Right lobe of liver (tissue), 4 donors: ENCODE results near the gene PCGF2.

Experiments
- POLR2A ChIP-seq: fragments of 450-650 bp; IDR thresholded peaks from one replicate; pipeline ENCODE4 v1.6.1; 2017; ENCODE audit warnings: antibody characterized with exemption, mild to moderate bottlenecking
- TF ChIP-seq, protein P1 (sequence below), 4 donors: fragments of 200-600 bp in 3 of 4; fragments of 450-650 bp in 1 of 4; IDR thresholded peaks; one replicate each; pipeline versions ENCODE4 v1.5.1 to v1.8.0; 2016 to 2022; ENCODE audit warnings: antibody characterized with exemption in 4 of 4, mild to moderate bottlenecking in 2 of 4
- donor health status: DM: no; HTN: no; CAD: no.
- donor health status: DM: no; HTN: no; CAD: no.
- donor health status: DM: no; HTN: yes; CAD: no.

DNA sequence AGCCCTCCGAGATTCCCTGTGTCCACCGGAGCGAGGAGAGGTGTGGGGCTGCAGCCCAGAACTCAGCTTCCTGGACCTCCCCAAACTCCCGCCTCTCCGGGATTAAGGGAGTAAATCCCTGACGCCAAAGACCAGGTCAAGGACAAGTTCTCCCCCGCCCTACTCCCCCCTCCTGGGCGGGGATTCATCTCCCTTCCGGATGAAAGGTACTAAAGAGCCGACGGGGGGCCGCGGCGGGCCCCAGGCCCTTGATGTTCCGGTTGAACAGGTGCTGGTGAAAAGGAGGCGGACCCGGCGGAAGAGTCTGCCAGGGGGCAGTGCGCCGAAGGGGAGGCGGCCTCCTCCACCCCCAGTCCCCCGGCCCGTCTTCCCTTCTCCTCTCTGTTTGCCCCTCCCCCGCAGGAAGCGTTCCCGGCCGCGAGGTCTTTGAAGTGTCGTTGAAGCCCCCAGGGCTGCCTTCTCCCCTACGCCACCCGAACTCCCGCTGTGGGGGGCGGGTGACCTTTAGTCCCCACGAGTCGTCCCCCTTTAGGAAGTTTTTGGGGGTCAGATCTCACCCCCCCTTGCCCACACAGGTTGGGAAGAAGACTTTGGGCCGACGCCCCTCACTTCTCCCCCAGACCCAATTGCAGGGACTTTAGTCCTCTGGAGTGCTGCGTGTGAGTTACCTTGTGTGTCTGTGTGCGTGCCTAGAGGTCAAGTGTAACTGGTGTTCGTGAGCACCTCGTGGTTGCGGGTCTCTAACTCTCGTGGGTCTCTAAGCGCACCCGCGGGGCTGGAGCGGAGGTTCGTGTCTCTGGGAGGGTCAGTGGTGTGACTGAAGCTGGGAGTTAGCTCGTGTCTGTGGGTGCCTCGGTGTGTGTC lies 44.2 kb downstream of the PCGF2 start:
- peak; percentile 49 for TF ChIP-seq POLR2A
- TF ChIP-seq, protein P1, sequence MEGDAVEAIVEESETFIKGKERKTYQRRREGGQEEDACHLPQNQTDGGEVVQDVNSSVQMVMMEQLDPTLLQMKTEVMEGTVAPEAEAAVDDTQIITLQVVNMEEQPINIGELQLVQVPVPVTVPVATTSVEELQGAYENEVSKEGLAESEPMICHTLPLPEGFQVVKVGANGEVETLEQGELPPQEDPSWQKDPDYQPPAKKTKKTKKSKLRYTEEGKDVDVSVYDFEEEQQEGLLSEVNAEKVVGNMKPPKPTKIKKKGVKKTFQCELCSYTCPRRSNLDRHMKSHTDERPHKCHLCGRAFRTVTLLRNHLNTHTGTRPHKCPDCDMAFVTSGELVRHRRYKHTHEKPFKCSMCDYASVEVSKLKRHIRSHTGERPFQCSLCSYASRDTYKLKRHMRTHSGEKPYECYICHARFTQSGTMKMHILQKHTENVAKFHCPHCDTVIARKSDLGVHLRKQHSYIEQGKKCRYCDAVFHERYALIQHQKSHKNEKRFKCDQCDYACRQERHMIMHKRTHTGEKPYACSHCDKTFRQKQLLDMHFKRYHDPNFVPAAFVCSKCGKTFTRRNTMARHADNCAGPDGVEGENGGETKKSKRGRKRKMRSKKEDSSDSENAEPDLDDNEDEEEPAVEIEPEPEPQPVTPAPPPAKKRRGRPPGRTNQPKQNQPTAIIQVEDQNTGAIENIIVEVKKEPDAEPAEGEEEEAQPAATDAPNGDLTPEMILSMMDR (IDR thresholded peaks at IDR 0.05), result no peak
